GM21423 (cell line): ENCODE results near the gene MRAP.

Source experiments
- ATAC-seq: cut with Tn5 transposase; IDR thresholded peaks from one replicate; pipeline ENCODE4 v1.9.1; 2021; ENCODE audit warnings: mild to moderate bottlenecking, moderate library complexity; ENCODE audit not compliant: unreplicated experiment

MRAP gene

DNA sequence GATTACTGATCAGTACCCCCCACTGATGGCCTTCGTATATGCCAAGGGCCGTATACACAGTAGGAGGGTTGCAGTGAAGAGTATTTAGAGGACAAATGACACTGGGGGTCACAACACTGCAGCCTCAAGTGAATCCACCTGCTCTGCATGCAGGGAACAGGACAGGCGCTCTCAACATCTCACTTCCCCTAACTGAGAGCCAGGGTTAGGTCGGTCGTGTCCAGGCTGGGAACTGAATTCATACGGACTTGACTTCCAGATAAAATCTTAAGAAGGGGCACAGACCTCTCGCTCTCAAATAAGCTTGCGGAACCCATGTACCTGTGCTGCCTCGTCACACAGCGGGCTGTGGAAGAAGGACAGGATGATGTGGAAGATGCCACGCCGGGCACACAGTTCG is 22.8 kb downstream of the MRAP start:
- ATAC-seq, result no peak

DNA sequence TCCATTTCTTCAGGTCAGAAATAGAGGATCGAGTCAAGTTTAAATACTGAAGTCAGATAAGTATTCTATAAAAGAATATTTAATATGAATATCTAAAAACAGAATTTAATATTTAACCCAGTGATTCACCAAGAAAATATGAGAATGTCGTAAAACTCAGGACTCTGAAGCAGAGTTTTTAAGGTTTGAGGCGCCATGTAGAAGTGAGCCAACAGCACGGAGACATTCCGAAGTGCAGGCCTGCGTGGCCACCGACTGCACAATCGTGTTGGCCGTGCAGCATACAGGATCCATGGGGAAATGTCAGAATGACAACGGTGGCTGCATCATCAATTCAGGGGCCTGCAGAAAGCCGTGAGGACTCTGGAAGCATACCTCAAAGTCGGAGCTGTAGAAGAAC is 23.4 kb downstream of the MRAP start:
- ATAC-seq, result no peak

DNA sequence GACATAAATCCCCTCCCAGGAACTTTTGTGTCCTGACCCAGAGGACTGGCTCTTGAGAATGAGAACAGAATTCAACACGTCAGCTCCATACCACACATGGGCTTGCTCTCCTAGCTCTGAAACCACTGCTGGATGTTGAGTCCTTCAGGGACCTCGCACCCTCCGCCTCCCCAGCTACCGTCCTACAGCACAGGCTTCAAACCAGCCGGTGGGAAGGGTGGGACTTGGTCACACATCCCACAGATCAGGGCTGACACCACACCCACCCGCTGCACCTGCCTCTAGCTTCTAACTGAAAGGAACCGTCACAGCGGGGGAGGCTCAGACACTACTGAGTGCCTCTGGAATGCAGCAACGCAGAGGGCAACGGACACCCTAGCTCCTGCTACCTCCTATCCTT is 24.0 kb downstream of the MRAP start:
- no peak for ATAC-seq

DNA sequence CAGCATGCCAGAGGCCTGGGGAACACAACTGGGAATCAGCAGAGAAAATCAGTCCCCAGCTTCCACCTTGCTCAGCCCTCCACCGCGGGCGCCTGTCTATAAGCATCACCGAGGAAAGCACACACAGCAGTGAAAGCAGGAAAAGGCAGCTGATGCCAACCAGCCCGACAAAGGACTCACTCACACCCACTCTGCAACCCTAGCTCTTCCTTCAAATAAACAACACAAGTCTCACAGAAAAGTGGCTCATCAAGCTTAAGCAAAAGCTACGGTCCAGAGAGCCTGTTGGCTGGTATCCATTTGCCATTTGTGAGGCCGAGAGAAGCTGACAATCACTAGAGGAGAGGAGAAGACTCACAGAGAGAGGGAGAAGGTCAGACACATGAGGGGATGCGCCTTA is 27.1 kb downstream of the MRAP start:
- ATAC-seq, result no peak

DNA sequence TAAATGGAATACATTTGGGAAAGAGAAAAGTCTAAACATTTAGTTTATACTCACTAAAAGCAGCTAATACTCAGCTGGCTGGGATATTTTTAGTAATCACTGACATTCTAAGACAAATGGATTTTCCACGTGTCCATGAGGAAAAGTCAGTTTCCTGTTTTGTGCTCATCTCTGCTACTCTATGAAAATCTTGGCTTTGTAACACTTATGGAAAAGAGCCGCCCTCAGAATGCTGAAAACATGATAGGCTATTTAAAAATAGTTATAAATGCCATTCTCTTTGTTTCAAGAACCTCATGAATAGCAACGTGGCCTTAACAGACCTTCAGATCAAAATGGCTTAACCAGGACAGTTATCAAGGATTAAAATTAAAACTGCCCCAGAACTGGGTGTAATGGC is 29.9 kb downstream of the MRAP start:
- no peak for ATAC-seq

DNA sequence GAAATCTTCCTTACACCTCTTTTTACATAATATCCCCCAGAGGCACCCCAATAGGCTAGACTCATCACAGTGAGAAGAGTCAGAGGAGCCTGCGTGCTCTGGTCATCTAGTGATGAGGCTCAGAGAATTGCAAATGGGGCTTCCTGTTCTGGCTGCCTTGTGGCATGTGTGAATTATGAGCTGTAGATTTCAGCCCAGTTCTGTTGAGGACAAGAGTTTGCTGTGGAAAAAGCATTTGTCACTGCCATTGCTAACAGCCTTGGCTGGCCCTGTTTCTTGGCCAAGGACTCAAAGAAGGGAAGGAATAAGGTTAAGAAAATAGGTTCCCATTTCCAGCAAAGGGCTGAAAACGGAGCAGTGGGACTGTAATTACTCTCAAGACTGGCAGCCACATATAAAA is 30.7 kb downstream of the MRAP start:
- ATAC-seq, result no peak

DNA sequence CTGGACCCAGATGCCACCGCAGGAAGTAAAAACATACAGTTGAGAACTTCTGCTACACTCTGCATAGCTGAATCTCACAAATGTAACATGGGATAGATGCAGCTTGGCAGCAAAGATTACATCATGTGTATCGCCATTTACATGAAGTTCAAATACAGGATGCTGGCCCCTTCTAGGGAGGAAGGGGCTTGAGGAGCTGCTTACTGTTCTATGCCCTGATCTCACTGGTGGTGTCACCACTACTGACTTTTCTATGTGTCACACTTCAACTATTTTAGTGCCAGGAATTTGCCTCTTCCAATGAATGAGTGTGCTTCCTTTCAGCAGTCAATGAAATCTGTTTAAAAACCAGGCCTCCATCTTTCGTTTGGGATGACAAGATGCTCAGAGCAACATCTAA is 31.1 kb downstream of the MRAP start:
- no peak for ATAC-seq

DNA sequence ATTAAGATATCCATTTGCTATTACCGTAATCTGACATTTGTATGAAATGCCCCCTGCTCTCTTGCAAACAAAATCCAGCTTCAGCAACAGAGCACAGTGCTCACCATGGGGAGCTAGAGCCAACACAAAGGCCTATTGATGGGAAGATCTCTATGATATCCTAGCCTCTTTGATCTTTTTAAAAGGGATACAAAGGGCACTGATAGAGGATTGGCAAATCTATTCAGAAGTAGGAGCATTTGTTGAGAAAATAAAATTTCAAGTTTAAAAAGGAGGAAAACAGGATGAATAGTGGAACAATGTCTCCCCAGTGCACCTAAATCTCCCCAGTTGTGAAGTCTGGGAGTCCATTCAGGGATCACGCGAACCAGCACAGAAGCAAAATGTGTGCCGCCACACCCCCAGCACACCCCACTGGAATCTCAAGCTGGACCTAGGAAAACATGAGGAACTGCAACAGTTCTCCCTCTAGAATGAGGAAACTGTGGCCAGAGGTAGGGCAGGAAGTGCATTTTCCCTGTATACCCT is 32.2 kb downstream of the MRAP start:
- no peak for ATAC-seq

DNA sequence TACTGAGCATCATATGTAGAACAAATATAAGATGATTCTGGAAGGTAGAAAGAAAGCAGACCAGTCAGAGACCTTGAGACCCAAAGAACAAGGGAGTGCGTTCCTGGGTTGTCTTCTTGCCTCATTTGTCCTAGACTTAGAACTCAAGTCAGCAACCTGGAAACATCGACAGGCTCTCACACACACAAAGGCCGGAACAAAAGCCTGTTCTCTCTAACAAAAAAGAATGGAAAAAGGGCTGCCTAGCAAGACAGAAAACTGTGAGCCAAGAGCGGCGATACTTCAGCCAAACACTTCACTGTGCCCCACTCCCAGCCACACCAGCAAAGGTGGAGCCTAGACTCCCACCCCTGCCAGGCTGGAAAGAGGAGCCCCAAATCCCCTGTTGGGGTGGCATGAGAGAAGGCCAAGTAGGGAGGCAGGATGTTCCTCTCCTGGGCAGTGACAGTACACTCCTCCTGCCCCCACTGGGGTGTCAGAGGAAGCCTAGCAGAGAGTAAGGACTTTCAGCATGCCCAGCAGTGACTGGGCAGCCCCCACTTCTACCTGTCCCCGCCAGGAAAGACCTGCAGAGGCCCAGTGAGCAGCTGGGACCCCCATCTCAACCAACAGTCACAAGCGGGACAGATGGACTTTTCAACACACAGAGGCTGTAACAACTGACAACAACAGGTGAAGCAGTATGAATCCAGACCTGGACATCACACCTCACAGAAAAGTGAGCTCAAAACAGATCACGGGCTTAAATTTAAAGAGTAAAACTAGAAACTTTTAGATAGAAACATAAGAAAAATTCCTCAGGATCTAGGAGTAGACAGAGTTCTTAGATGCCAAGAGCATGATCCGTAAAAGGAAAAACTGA is 33.0 kb downstream of the MRAP start:
- ATAC-seq, result no peak

DNA sequence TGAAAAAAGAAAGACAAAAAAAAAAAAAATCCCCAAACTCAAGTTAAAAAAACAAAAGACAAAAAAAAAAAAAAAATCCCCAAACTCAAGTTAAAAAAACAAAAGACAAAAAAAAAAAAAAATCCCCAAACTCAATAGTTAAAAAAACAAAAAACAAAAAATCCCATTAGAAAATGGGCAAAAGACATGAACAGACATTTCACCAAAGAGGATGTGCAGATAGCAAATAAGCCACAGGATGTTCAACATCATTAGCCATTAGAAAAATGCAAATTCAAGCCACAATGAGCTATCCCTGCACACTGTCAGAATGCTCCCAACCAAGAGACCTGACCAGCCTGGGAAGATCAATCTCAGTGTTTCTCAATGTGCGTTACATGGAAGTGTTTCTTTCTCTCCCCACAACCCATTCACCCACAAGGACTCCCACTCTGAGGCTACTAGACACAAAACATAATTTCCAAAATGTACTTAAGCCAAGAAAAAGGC is 33.9 kb downstream of the MRAP start:
- ATAC-seq, result no peak

DNA sequence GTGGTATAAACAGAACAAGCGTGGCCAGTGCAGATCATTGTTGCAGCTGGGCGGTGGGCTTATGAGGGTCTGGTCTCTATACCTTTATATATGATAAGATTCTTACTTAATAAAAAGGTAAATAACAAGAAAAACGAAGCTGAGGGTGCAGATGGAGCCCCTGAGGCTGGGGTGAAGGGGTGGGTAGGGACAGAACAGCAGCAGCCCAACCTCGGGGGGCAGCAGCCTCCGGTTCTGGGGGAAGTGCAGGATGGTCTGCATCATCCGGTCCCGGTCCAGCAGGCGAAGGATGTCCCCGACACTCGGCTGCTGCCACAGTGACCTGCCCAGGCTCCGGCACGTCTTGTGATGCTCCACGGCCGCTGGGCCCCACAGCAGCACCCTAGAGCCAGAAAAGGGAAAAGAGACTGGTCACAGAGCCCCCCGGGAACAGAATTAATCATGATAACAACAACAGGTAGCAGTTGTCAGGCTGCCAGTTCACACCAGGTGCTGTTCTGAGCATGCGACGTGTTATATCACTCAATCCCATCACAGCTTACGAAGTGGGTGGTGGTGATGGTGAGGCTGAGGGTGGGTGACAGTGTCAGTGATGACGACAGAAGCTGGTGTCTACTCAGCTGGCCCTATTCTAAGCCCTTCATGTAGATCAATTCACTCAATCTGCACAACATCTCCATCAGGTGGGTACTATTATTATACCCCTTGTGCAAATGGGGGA is 35.5 kb downstream of the MRAP start:
- ATAC-seq, result no peak

DNA sequence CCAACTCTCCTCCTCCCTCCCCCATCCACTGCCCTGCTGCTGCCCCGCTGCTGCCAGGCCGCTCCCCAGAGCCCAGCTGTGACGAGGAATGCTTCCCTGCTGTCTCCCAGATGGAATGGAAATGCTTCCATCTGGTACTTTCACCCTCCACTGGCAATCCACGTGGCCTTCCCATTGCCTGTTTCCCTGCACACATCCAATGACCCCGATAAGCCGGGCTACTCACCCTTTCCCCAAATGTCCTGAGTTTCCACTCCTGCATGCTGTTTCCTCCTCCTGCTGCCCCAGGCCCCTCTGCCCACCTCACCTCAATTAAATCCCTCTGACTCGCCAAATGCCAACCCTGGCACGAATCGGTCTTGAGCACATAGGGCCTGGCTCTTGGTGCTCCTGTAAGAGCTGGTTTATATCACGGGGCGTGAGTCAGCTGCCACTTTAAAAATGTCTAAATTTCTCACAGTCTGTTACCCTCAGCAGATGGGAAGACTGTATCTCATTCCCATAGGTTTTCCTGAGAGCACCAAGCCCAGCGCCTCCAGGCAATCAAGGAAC is 36.4 kb downstream of the MRAP start:
- no peak for ATAC-seq

DNA sequence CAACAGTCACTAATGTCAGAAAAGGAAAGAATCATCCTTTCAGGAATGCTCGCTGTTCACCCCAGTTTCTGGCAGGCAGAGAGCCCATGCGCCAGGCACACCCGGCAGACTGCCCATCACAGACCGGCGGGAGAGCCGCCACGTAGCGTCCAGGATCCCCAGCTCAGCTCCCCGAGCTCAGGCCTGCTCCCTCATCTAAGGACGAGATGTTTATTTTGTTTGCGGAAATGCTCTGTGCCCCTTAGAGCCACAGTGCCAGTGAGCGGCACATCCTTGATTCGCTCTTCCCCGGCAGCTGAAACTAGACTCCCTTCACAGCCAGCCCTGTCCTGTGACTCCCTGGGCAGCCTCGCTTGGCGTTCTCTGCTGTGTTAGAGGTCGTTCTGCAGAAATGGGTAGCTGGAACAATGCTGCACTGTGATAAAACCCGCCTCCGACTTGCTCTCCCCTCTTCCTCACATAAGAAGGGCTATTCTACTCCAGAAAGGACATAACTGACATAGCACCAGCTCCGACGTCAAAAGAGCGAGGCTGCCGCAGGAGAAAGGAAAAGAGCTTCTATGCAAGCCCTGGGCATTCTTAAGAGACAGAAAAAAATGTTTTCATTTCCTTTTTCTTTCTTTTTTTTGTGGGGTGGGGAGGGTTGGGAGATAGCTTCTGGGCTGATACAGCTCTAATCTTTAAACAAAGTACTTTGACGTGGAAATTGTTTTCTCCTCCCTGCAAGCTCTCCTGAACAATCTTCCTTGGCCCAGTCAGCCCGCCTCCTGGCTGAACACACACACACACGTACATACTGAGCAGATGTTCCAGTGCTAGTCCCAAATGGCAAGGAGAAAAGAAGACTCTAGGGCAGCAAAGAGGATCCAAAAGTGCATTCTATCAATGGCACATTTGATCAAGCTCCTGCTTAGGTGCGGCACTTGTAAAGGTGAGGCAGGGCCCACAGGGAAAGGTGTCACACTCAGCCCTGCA is 37.2 kb downstream of the MRAP start:
- ATAC-seq, result no peak

DNA sequence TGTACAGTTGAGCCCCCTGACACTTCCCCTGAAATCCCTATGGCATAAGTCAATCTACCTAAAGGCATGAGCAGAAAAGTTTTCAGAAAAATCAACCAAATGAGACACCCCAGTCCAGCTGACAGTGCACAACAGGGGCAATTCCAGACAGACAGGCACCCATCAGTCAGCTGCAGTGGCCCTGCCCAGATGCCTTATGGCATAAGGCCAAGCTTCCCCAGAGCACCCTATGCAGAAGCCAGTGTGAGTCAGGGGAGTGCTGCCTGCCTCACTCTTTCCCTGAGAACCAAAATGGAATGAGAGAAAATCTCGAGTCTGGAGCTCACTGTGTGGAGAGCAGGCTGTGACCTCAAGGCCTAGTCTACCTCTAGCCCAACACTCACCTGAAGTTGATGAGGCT is 38.1 kb downstream of the MRAP start:
- no peak for ATAC-seq

DNA sequence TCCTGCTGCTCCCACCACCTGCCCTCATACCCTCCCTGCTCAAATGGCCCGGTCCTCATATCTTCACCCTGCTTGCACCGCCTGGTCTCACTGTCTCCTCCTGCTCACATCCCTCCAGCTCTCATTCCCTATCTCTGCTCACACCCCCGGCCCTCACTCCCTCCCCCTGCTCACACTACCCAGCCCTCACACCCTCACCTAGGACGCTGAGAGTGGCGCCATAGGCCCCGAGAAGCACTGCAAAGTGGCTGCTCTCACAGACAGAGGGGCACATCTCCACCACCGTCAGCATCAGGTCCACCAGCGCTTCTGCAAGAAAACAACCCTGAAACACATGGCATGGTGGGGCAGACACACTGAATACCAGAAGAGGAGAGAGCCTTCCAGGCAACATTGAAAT is 38.6 kb downstream of the MRAP start:
- no peak for ATAC-seq

DNA sequence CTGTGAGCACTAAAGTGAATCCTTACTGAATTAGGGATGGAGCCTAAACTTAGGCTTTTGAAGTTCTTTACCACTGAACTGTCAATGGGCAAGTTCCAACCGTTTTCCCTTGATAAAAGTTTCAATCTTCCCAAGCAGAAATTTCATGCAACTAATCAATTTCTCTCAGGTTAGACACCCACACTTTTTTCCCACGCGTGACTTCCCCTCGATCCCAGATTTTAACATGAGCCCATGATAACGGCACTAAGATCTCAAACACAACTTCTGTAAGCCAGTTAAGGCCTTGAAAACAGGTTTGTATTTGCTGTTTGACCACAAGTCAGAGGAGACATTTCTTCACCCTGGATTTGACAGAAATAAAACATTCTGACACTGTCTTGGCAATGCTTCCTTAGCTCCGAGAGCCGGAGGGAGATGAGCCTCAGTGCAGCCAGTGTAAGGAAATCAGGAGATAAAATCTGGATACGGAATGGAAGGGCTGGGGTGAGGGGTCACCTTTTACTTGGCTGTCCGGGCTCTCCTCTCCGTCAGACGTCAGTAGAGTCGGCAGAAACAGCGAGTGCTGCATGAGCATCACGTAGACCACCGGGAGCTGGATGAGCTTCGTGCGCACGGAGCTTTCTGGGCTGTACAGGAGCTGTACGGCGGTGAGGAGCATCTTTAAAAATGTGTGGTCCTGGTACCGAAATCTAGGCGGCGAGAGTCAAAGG is 39.7 kb downstream of the MRAP start:
- ATAC-seq, result no peak

DNA sequence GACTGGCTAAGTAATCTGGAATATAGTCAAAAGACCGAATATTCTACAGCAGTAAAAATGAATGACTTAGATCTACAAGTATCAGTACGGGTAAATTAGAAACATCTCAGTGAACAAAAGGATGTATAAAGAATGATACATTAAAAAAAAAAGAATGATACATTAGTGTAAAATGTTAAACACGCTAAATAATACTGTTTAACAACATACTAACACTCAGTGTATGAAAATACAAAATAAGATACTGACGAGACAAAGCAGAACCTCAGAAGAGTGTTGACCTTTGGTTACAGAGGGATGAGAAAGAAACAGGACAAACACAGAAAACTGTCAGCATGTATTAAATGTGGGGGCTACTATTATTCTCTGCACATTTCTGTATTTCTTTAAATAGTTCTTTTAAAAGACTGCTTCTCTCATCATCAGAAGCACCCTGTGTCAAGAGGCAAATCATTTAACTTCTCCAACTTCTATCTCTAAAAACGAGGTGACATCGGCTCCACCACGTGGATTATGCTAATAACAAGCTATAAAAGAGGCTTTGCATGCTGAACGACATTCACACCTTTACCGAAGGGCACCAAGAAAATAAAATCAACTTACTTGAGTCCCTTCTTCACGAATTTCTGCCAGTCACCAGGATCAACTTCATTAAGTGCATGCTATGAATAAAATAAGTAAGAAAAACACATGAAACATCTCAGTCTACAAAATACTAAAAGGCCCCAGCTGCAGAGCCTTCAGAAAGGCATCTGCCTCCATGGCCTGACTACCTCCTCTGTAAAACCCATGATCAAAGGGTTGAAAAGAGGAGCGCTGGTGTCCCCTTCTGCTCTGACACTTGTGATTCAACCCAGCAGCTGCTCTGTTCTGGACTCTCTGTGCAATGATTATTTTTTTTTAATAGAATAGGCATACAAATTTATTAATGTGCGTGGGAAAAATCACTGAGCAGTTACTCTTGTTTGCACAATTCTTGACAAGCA is 42.5 kb downstream of the MRAP start:
- ATAC-seq, result no peak

DNA sequence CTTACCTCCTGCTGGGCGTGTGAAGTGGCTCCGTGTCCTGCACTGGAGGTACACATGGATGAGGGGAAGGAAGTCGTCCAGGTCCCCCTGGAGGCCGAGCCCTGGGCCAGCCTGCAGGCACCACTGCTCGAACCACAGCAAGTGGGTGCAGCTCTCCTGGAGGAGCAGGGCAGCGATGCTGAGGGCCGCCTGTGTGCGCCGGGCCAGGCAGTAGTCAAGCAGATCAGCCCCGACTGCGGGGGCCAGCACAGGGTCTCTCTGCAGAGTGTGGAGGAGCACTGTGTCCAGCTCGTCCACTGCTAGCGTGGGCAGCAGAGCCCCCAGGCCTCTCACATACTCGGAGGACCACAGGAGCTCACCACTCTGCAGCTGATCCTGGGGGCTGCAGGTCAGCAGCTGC is 48.3 kb downstream of the MRAP start:
- ATAC-seq, result no peak

DNA sequence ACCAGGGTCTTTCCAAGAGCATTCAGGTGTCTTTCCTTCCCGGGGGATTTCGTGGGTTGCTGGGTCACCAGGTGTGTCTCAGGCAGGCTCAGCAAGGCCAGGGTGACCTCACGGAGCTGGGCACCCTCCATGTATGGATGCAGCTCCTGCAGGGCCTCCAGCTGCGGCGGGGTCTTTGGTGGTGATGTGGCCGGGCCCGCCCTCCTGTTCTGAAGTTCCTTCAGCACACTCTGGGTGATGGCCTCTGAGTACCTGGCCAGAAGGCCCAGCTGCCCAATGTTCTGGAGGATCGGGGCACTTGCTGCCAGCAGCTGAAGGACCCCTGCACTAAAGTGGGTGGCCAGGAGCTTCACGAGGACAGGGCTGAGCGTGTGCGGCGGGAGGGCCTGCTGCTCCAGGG is 48.7 kb downstream of the MRAP start:
- no peak for ATAC-seq
